Ishikawa (cell line): Measurements from ENCODE around the gene TCEAL1.

Experiments used
- EP300 ChIP-seq: IDR thresholded peaks from 2 replicates; pipeline ENCODE4 v1.6.1; 2012; ENCODE audit warnings: borderline replicate concordance
- TAF1 ChIP-seq: IDR thresholded peaks from 2 replicates; pipeline ENCODE4 v1.6.1; 2012; ENCODE audit warnings: low read depth, mild to moderate bottlenecking
- YY1 ChIP-seq: IDR thresholded peaks from 2 replicates; pipeline ENCODE4 v1.6.1; 2012; ENCODE audit warnings: low read depth

DNA sequence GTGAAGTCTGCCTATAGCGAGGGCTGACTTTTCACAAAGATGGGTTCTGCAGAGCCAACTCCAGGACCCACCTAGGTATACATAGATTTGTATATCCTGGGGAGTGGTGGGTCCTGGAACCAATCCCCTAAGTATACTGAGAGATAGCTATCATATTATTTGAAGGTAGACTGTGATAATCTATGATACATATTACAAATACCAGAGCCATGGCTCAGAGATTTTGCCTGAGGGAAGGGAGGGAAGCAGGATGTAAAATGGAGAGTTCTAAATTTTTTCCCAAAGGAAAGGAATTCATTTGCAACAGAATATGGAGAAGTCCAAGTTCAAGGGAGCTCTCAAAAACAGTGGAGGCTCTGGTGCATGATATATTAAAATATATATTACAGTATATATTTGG is 13.8 kb upstream of the TCEAL1 start:
- TF ChIP-seq TAF1 (no peak), EP300 (no peak), YY1 (no peak)
